ENCODE results near the gene TMEM11. TPM values are rescaled to one million over a fixed set of nuclear protein-coding genes. Genes with fewer than 3 reads are reported as not detected.

TMEM11 gene
- total RNA-seq, 6 donors from 2014 or later, result 13.0 to 38.9 (median 21.6) TPM

GRCh38 chr17:21250854-21251253 lies 36.9 kb upstream of the TMEM11 start:
- H3K27ac ChIP-seq, result peak overlapping the region in 2 of 4 donors; percentile 11 to 25
- DNase-seq (no peak), ATAC-seq (ENCODE audit: low FRiP score in 2 of 2) (no peak)
- H3K4me1 ChIP-seq, result peaks cover 20 to 53% (median 27%) of the 10 kb centered on the region in 4 donors
- H3K9me3 ChIP-seq, result no peaks in the 10 kb centered on the region
- TF ChIP-seq POLR2AphosphoS5 (IDR thresholded peaks at IDR 0.05), result no peak
- no peak for TF ChIP-seq CTCF (IDR thresholded peaks at IDR 0.05)
- no peak for TF ChIP-seq EP300 (IDR thresholded peaks at IDR 0.05)
- no peak for TF ChIP-seq POLR2A (IDR thresholded peaks at IDR 0.05)
- no peaks in the 10 kb centered on the region for H3K27me3 ChIP-seq
- H3K36me3 ChIP-seq, result no peaks in the 10 kb centered on the region
- H3K4me3 ChIP-seq, result no peak overlapping the region
- 50 to 68% methylated on average over 4 of the region's 4 CpGs for WGBS, 2 donors

GRCh38 chr17:21249920-21250703 lies 36.2 kb upstream of the TMEM11 start:
- WGBS, 2 donors, result 64 to 69% methylated on average over 7 of the region's 7 CpGs
- no peaks in the 10 kb centered on the region for H3K36me3 ChIP-seq
- H3K9me3 ChIP-seq, result no peaks in the 10 kb centered on the region
- TF ChIP-seq POLR2A (IDR thresholded peaks at IDR 0.05), result no peak
- no peak for TF ChIP-seq EP300 (IDR thresholded peaks at IDR 0.05)
- TF ChIP-seq CTCF (IDR thresholded peaks at IDR 0.05), result no peak
- no peak overlapping the region for H3K4me3 ChIP-seq
- peaks cover 20 to 48% (median 27%) of the 10 kb centered on the region in 4 donors for H3K4me1 ChIP-seq
- DNase-seq, result no peak
- no peaks in the 10 kb centered on the region for H3K27me3 ChIP-seq
- H3K27ac ChIP-seq, result no peak overlapping the region
- ATAC-seq (ENCODE audit: low FRiP score in 2 of 2), result no peak

GRCh38 chr17:21249086-21249795 lies 35.3 kb upstream of the TMEM11 start:
- H3K4me1 ChIP-seq, result peaks cover 20 to 46% (median 26%) of the 10 kb centered on the region in 4 donors
- peak overlapping the region in 1 of 4 donors; percentile 10 for H3K27ac ChIP-seq
- no peak overlapping the region for H3K4me3 ChIP-seq
- TF ChIP-seq CTCF (IDR thresholded peaks at IDR 0.05), result no peak
- TF ChIP-seq POLR2A (IDR thresholded peaks at IDR 0.05), result no peak
- TF ChIP-seq POLR2AphosphoS5 (IDR thresholded peaks at IDR 0.05), result no peak
- TF ChIP-seq EP300 (IDR thresholded peaks at IDR 0.05), result no peak
- H3K9me3 ChIP-seq, result no peaks in the 10 kb centered on the region
- ATAC-seq (ENCODE audit: low FRiP score in 2 of 2), result no peak
- WGBS, 2 donors, result 87 to 91% methylated on average over 10 to 12 of the region's 12 CpGs
- DNase-seq, result no peak
- no peaks in the 10 kb centered on the region for H3K27me3 ChIP-seq
- no peaks in the 10 kb centered on the region for H3K36me3 ChIP-seq

- no peak for DNase-seq
- peaks cover 0 to 4% (median 0%) of the 10 kb centered on the region in 4 donors for H3K36me3 ChIP-seq
- TF ChIP-seq EP300 (IDR thresholded peaks at IDR 0.05) (no peak), POLR2A (IDR thresholded peaks at IDR 0.05) (no peak), CTCF (IDR thresholded peaks at IDR 0.05) (no peak), POLR2AphosphoS5 (IDR thresholded peaks at IDR 0.05) (no peak)
- H3K27me3 ChIP-seq, result no peaks in the 10 kb centered on the region
- no peak overlapping the region for H3K4me3 ChIP-seq
- 78% methylated on average over 4 of the region's 4 CpGs; no CpG with 5 or more reads in 1 of the 2 donors for WGBS, 2 donors
- peak overlapping the region in 1 of 4 donors; percentile 10 for H3K27ac ChIP-seq
- H3K4me1 ChIP-seq, result peaks cover 13 to 39% (median 21%) of the 10 kb centered on the region in 4 donors
- ATAC-seq (ENCODE audit: low FRiP score in 2 of 2), result no peak
- no peaks in the 10 kb centered on the region for H3K9me3 ChIP-seq
Measured at GRCh38 chr17:21248500-21248899, 34.5 kb upstream of the TMEM11 start.
